ENCODE data around the gene RPL41.

Gene RPL41

GRCh38 chr12:56107242-56107641 is 9.2 kb upstream of the RPL41 start:
- Histone ChIP-seq H3K4me3 (ENCODE audit: low read length) (no peak overlapping the region), H3K9ac (ENCODE audit: low read length) (no peak overlapping the region), H3K27me3 (replicated peaks; ENCODE audit: insufficient read depth, low read length) (no peaks in the 10 kb centered on the region), H3K4me2 (ENCODE audit: low read depth, low read length) (no peak overlapping the region), H3K4me1 (ENCODE audit: low read length) (peaks cover 7% of the 10 kb centered on the region), H3K36me3 (replicated peaks; ENCODE audit: insufficient read depth, low read length) (peaks cover 35% of the 10 kb centered on the region), H2AFZ (ENCODE audit: low read length) (no peak overlapping the region), H3K79me2 (ENCODE audit: low read length) (peaks cover 42% of the 10 kb centered on the region), H3F3A (ENCODE audit: insufficient read depth, low read length) (peaks cover 10% of the 10 kb centered on the region; the same call in 1 of the 2 replicates), H3K27ac (ENCODE audit: low read length) (no peak overlapping the region), H4K20me1 (ENCODE audit: insufficient read depth, low read length) (peaks cover 6% of the 10 kb centered on the region; the same call in 1 of the 2 replicates), H3K9me3 (replicated peaks; ENCODE audit: insufficient read depth, low read length) (no peaks in the 10 kb centered on the region), H3K9me2 (replicated peaks; ENCODE audit: insufficient read depth, low read length) (no peaks in the 10 kb centered on the region)
- TF ChIP-seq EZH2 (optimal IDR thresholded peaks at IDR 0.05; ENCODE audit: low read depth, low read length) (no peak), EZH2phosphoT487 (IDR thresholded peaks at IDR 0.05; ENCODE audit: low read length) (no peak)
- TF ChIP-seq, protein P1, sequence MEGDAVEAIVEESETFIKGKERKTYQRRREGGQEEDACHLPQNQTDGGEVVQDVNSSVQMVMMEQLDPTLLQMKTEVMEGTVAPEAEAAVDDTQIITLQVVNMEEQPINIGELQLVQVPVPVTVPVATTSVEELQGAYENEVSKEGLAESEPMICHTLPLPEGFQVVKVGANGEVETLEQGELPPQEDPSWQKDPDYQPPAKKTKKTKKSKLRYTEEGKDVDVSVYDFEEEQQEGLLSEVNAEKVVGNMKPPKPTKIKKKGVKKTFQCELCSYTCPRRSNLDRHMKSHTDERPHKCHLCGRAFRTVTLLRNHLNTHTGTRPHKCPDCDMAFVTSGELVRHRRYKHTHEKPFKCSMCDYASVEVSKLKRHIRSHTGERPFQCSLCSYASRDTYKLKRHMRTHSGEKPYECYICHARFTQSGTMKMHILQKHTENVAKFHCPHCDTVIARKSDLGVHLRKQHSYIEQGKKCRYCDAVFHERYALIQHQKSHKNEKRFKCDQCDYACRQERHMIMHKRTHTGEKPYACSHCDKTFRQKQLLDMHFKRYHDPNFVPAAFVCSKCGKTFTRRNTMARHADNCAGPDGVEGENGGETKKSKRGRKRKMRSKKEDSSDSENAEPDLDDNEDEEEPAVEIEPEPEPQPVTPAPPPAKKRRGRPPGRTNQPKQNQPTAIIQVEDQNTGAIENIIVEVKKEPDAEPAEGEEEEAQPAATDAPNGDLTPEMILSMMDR (IDR thresholded peaks at IDR 0.05; ENCODE audit: low read length): no peak
- no peak for DNase-seq

- no peak overlapping the region for H3K27ac ChIP-seq (ENCODE audit: low read length)
- no peak overlapping the region for H3K9ac ChIP-seq (ENCODE audit: low read length)
- no peak overlapping the region for H3K4me2 ChIP-seq (ENCODE audit: low read depth, low read length)
- H3K27me3 ChIP-seq (replicated peaks; ENCODE audit: insufficient read depth, low read length): no peaks in the 10 kb centered on the region
- TF ChIP-seq EZH2phosphoT487 (IDR thresholded peaks at IDR 0.05; ENCODE audit: low read length) (no peak), EZH2 (optimal IDR thresholded peaks at IDR 0.05; ENCODE audit: low read depth, low read length) (no peak)
- TF ChIP-seq, protein P1 (IDR thresholded peaks at IDR 0.05; ENCODE audit: low read length): no peak
- H4K20me1 ChIP-seq (ENCODE audit: insufficient read depth, low read length): peaks cover 6% of the 10 kb centered on the region; the same call in 1 of the 2 replicates
- no peaks in the 10 kb centered on the region for H3K9me3 ChIP-seq (replicated peaks; ENCODE audit: insufficient read depth, low read length)
- H3K4me3 ChIP-seq (ENCODE audit: low read length): no peak overlapping the region
- H3K9me2 ChIP-seq (replicated peaks; ENCODE audit: insufficient read depth, low read length): no peaks in the 10 kb centered on the region
- H3K79me2 ChIP-seq (ENCODE audit: low read length): peaks cover 30% of the 10 kb centered on the region
- no peak overlapping the region for H2AFZ ChIP-seq (ENCODE audit: low read length)
- DNase-seq: no peak
- H3K4me1 ChIP-seq (ENCODE audit: low read length): peaks cover 3% of the 10 kb centered on the region
- H3F3A ChIP-seq (ENCODE audit: insufficient read depth, low read length): peaks cover 37% of the 10 kb centered on the region
- H3K36me3 ChIP-seq (replicated peaks; ENCODE audit: insufficient read depth, low read length): peaks cover 38% of the 10 kb centered on the region
Observed at GRCh38 chr12:56110571-56110970, 5.9 kb upstream of the RPL41 start.

DNA sequence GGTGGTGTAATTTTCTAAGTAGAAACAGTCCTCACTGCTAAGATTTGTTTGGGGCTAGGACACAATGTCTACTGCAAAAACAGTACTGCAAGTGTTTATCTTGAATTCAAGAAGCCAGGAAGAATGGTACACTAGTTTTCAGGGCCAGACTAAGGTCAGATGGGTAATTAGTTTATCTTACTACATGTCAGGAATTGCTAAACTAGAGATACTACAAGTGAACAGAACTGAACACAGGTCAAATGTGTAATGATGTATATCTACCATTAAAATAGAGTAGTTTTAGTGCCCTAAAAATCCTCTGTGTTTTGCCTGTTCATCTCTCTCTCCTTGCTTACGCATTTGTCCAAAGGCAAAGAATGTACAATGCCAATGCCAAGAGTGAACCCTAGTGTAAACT is 2.3 kb upstream of the RPL41 start:
- Histone ChIP-seq H3K9me2 (replicated peaks; ENCODE audit: insufficient read depth, low read length) (no peaks in the 10 kb centered on the region), H3K9ac (ENCODE audit: low read length) (no peak overlapping the region), H3K27ac (ENCODE audit: low read length) (no peak overlapping the region), H3K4me1 (ENCODE audit: low read length) (peaks cover 3% of the 10 kb centered on the region; the same call in 1 of the 2 replicates), H3K9me3 (replicated peaks; ENCODE audit: insufficient read depth, low read length) (no peaks in the 10 kb centered on the region), H3K79me2 (ENCODE audit: low read length) (peaks cover 17% of the 10 kb centered on the region), H3K36me3 (replicated peaks; ENCODE audit: insufficient read depth, low read length) (peaks cover 23% of the 10 kb centered on the region; the same call in 1 of the 2 replicates), H3K27me3 (replicated peaks; ENCODE audit: insufficient read depth, low read length) (no peaks in the 10 kb centered on the region), H2AFZ (ENCODE audit: low read length) (no peak overlapping the region), H3K4me2 (ENCODE audit: low read depth, low read length) (no peak overlapping the region), H4K20me1 (ENCODE audit: insufficient read depth, low read length) (no peaks in the 10 kb centered on the region), H3K4me3 (ENCODE audit: low read length) (no peak overlapping the region), H3F3A (ENCODE audit: insufficient read depth, low read length) (peaks cover 64% of the 10 kb centered on the region)
- TF ChIP-seq EZH2 (optimal IDR thresholded peaks at IDR 0.05; ENCODE audit: low read depth, low read length) (no peak), EZH2phosphoT487 (IDR thresholded peaks at IDR 0.05; ENCODE audit: low read length) (no peak)
- TF ChIP-seq, protein P1 (IDR thresholded peaks at IDR 0.05; ENCODE audit: low read length): no peak
- no peak for DNase-seq
